ENCODE results near the gene MREG. TPM values are rescaled to one million over a fixed set of nuclear protein-coding genes. Genes with fewer than 3 reads are reported as not detected.

MREG gene
- total RNA-seq, 4 donors from 2014 or later = 0.36 to 0.40 TPM; not detected in 2

DNA sequence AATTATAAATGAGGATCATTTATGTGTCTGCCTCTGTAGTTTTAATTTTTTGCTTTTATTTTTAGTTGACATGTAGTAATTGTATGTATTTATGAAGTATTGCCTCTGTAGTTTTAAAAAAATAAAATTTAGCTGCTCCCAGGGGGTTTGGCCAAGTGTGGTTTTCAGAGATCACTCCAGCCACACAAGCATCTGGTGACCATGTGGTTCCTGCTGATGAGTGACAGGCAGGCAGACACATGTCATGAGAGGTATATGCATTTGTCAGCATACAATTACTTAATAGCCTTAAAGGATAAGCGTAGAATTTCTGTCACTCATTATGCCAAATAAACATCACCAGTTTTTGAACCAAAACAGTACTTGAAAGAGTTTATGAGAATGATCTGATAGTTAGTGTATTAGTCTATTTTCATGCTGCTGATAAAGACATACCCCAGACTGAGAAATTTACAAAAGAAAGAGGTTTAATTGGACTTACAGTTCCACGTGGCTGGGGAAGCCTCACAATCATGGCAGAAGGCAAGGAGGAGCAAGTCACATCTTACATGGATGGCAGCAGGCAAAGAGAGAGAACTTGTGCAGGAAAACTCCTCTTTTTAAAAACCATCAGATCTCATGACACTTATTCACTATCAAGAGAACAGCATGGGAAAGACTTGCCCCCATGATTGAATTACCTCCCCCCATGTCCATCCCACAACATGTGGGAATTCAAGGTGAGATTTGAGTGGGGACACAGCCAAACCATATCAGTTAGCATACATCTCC is 29.6 kb downstream of the MREG start:
- Histone ChIP-seq H3K36me3 (no peaks in the 10 kb centered on the region), H3K4me3 (no peak overlapping the region), H3K9me3 (no peaks in the 10 kb centered on the region), H3K4me1 (no peaks in the 10 kb centered on the region), H3K27ac (no peak overlapping the region), H3K27me3 (no peaks in the 10 kb centered on the region)
- no peak for DNase-seq
- no peak for ATAC-seq
- TF ChIP-seq, protein P1, sequence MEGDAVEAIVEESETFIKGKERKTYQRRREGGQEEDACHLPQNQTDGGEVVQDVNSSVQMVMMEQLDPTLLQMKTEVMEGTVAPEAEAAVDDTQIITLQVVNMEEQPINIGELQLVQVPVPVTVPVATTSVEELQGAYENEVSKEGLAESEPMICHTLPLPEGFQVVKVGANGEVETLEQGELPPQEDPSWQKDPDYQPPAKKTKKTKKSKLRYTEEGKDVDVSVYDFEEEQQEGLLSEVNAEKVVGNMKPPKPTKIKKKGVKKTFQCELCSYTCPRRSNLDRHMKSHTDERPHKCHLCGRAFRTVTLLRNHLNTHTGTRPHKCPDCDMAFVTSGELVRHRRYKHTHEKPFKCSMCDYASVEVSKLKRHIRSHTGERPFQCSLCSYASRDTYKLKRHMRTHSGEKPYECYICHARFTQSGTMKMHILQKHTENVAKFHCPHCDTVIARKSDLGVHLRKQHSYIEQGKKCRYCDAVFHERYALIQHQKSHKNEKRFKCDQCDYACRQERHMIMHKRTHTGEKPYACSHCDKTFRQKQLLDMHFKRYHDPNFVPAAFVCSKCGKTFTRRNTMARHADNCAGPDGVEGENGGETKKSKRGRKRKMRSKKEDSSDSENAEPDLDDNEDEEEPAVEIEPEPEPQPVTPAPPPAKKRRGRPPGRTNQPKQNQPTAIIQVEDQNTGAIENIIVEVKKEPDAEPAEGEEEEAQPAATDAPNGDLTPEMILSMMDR (IDR thresholded peaks at IDR 0.05 in 4 of 5, conservative IDR thresholded peaks at IDR 0.05 in 1 of 5) = no peak
- TF ChIP-seq POLR2A (IDR thresholded peaks at IDR 0.05) = no peak
- in situ Hi-C loops (cut with MboI; ENCODE audit: low sequenced_read_pairs in 4 of 4) (no loop called here), intact Hi-C loops (cut with DNase I; ENCODE audit: low total_unique reads) (no loop called here)

DNA sequence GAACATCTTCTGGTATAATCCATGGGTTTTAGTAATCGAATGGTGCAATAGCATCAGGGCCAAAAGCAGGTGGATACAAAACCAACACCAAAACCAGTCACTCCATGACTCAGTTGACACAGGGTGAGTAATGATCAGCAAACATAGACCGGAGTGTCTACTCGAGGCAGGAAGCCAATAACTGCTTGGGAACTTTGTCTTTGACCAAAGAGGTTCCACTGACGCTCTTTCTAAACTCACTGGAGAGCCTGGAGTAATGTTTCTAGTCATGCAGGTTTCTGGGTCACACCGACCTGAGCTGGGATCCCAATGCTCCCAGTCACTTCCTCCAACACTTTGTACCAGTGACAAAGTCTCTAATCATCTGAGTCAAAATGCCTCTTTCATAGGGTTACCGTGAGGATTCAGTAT is 30.9 kb downstream of the MREG start:
- no peaks in the 10 kb centered on the region for H3K9me3 ChIP-seq
- no peak for TF ChIP-seq POLR2A (IDR thresholded peaks at IDR 0.05)
- TF ChIP-seq, protein P1 (IDR thresholded peaks at IDR 0.05 in 4 of 5, conservative IDR thresholded peaks at IDR 0.05 in 1 of 5) = no peak
- intact Hi-C loops (cut with DNase I; ENCODE audit: low total_unique reads) = no loop called here

DNA sequence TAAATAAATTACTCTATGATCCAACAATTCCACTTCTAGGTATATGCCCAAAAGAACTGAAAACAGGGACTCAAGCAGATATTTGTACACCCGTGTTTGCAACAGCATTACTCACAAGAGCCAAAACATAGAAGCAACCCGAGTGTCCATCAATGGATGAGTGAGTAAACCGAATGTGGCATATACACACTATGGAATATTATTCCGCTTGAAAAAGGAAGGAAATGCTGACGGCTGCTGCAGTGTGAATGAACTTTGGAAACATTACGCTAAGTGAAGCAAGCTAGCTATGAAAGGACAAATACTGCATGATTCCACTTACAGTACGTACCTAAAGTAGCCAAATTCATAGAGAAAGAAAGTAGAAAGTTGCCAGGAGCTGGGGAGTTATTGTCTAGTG is 32.2 kb downstream of the MREG start:
- TF ChIP-seq, protein P1 (IDR thresholded peaks at IDR 0.05 in 4 of 5, conservative IDR thresholded peaks at IDR 0.05 in 1 of 5) = no peak
- no peak for TF ChIP-seq POLR2A (IDR thresholded peaks at IDR 0.05)
- Histone ChIP-seq H3K36me3 (no peaks in the 10 kb centered on the region), H3K4me3 (no peak overlapping the region), H3K27me3 (no peaks in the 10 kb centered on the region), H3K4me1 (no peaks in the 10 kb centered on the region), H3K27ac (no peak overlapping the region), H3K9me3 (no peaks in the 10 kb centered on the region)
- ATAC-seq (no peak), DNase-seq (no peak)
- in situ Hi-C loops (cut with MboI; ENCODE audit: low sequenced_read_pairs in 4 of 4) = no loop called here
- intact Hi-C loops (cut with DNase I; ENCODE audit: low total_unique reads) = no loop called here

More for the DNA sequence above, 30.9 kb downstream of the MREG start:
- H3K4me1 ChIP-seq = no peaks in the 10 kb centered on the region
- no peaks in the 10 kb centered on the region for H3K36me3 ChIP-seq
- DNase-seq (no peak), ATAC-seq (no peak)
- H3K27ac ChIP-seq = no peak overlapping the region
- no peak overlapping the region for H3K4me3 ChIP-seq
- in situ Hi-C loops (cut with MboI; ENCODE audit: low sequenced_read_pairs in 4 of 4) = no loop called here
- no peaks in the 10 kb centered on the region for H3K27me3 ChIP-seq

DNA sequence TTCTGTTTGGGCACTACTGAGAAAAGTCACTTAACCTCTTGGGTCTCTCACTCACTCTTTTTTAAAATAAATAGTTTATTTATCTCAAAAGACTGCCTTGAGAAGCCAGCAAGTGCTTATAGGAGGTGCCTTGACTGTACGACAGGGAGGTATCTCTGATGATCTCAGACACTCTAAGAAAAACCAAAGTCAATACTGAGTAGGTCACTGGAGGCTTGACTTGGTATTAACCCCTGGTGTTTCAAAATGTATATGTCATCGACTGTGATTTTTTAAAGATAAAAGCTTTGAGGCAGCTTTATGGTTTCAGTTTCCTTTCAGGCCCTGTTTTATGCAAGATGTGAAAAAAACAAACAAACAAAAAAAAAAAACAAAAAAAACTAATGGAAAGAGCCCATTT is 33.7 kb downstream of the MREG start:
- H3K4me1 ChIP-seq = peaks cover 0 to 1% of the 10 kb centered on the region in 2 donors
- H3K4me3 ChIP-seq = no peak overlapping the region
- no peaks in the 10 kb centered on the region for H3K9me3 ChIP-seq
- H3K27ac ChIP-seq = no peak overlapping the region
- DNase-seq = no peak
- in situ Hi-C loops (cut with MboI; ENCODE audit: low sequenced_read_pairs in 4 of 4) = no loop called here
- no peak for ATAC-seq
- intact Hi-C loops (cut with DNase I; ENCODE audit: low total_unique reads) = no loop called here
- H3K27me3 ChIP-seq = no peaks in the 10 kb centered on the region
- TF ChIP-seq, protein P1 (IDR thresholded peaks at IDR 0.05 in 4 of 5, conservative IDR thresholded peaks at IDR 0.05 in 1 of 5) = no peak
- TF ChIP-seq POLR2A (IDR thresholded peaks at IDR 0.05) = no peak
- H3K36me3 ChIP-seq = no peaks in the 10 kb centered on the region
